Thoracic aorta (tissue), 2 donors: ENCODE results near the gene KATNBL1. TPM values are rescaled to one million over a fixed set of nuclear protein-coding genes. Genes with fewer than 3 reads are reported as not detected.

Experiments used
- total RNA-seq, 2 donors: library from RNA; depleted of rRNA; stranded (reverse); fragments of >200 nt; gene quantifications; one replicate each; pipeline versions ENCODE4 v1.1.0 to v1.2.3, GENCODE V29; 2016

The KATNBL1 gene
- total RNA-seq, 2 donors from 2014 or later, result 61.9 to 93.8 TPM

Other genes with a start within 250 kb of the KATNBL1 start
- not detected for gene CHRM5, start 241.6 kb downstream of the KATNBL1 start, total RNA-seq
- gene AVEN, start 170.9 kb downstream of the KATNBL1 start, total RNA-seq, result 10 to 100 TPM; 26.5 to 29.0 TPM
- 10 to 100 TPM; 38.0 to 49.0 TPM for gene EMC7, start 108.2 kb downstream of the KATNBL1 start, total RNA-seq
- gene PGBD4, start 108.0 kb downstream of the KATNBL1 start, total RNA-seq, result 1 to 10 TPM in 1 of 2 donors, under 1 TPM in 1; 0.27 to 1.2 TPM
- 100 to 1,000 TPM; 107 to 113 TPM for gene EMC4, start 14.9 kb upstream of the KATNBL1 start, total RNA-seq
- gene SLC12A6, start 127.7 kb upstream of the KATNBL1 start, total RNA-seq, result 10 to 100 TPM; 58.3 to 82.9 TPM
- gene NOP10, start 133.0 kb upstream of the KATNBL1 start, total RNA-seq, result 10 to 100 TPM; 28.9 to 88.8 TPM
- not detected for gene NUTM1, start 133.2 kb upstream of the KATNBL1 start, total RNA-seq
- gene LPCAT4, start 157.1 kb upstream of the KATNBL1 start, total RNA-seq, result 10 to 100 TPM; 13.1 to 20.0 TPM
- gene GOLGA8A, start 227.7 kb upstream of the KATNBL1 start, total RNA-seq, result 100 to 1,000 TPM in 1 of 2 donors, 10 to 100 TPM in 1; 48.6 to 104 TPM